ENCODE data around the gene COPS7A. TPM values are rescaled to one million over a fixed set of nuclear protein-coding genes. Genes with fewer than 3 reads are reported as not detected.
A peak's percentile ranks its signal among the peaks of the same experiment; 100 is the strongest.

The COPS7A gene
- total and polyA plus RNA-seq, 10 donors: 29.6 to 61.9 (median 46.4) TPM

DNA sequence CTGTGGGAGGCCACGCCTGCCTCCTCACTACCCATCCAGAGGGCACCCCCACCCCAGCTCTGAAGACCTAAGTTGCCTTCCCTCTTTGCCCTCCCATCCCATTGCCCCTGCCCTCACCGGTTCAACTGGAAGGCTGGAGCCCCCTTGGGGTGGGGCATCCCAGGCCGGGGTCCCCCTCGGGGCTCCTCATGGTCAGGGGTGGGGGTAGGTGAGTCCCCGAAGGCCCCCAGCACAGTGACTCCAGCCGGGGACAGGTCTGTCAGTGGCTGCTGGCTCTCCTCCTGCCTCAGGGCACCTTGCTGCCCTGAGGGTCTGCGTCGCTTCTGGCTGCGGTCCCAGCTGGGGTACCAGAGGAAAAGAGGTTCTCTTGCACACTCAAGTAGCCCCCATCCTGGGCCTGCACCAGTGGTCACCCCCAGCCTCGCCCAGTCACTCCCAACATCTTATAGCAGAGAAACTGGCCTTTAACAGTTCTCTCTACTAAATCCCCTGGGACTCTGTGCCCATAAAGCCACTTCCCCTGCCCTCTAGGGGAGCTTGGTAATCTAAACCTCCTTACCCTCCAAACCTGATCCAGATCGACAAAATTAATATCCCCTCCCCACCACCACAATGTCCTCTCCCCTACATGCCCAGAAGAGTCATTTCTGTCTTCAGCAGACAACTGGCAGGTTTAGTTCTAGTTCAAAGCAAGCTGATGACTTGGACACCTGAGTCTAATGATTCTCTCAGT, 28.4 kb upstream of the COPS7A start:
- DNase-seq: peak; percentile 69
- Histone ChIP-seq H3K27me3 (replicated peaks in 1 of 7) (peaks cover 0 to 35% (median 25%) of the 10 kb centered on the region in 7 donors), H3K4me3 (no peak overlapping the region), H3K4me1 (peaks cover 4 to 65% (median 46%) of the 10 kb centered on the region in 6 donors), H3K9me3 (no peaks in the 10 kb centered on the region), H3K27ac (no peak overlapping the region), H3K36me3 (no peaks in the 10 kb centered on the region)
- TF ChIP-seq, protein P1, sequence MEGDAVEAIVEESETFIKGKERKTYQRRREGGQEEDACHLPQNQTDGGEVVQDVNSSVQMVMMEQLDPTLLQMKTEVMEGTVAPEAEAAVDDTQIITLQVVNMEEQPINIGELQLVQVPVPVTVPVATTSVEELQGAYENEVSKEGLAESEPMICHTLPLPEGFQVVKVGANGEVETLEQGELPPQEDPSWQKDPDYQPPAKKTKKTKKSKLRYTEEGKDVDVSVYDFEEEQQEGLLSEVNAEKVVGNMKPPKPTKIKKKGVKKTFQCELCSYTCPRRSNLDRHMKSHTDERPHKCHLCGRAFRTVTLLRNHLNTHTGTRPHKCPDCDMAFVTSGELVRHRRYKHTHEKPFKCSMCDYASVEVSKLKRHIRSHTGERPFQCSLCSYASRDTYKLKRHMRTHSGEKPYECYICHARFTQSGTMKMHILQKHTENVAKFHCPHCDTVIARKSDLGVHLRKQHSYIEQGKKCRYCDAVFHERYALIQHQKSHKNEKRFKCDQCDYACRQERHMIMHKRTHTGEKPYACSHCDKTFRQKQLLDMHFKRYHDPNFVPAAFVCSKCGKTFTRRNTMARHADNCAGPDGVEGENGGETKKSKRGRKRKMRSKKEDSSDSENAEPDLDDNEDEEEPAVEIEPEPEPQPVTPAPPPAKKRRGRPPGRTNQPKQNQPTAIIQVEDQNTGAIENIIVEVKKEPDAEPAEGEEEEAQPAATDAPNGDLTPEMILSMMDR (IDR thresholded peaks at IDR 0.05 in 8 of 11, conservative IDR thresholded peaks at IDR 0.05 in 3 of 11): no peak
- no peak for TF ChIP-seq POLR2A (IDR thresholded peaks at IDR 0.05)
- TF ChIP-seq POLR2AphosphoS5 (IDR thresholded peaks at IDR 0.05): no peak
- WGBS, 5 donors: 55 to 80% (median 79%) methylated on average over 6 to 11 of the region's 11 CpGs
- intact Hi-C loops (cut with DNase I; ENCODE audit: low total_unique reads): no loop called here

DNA sequence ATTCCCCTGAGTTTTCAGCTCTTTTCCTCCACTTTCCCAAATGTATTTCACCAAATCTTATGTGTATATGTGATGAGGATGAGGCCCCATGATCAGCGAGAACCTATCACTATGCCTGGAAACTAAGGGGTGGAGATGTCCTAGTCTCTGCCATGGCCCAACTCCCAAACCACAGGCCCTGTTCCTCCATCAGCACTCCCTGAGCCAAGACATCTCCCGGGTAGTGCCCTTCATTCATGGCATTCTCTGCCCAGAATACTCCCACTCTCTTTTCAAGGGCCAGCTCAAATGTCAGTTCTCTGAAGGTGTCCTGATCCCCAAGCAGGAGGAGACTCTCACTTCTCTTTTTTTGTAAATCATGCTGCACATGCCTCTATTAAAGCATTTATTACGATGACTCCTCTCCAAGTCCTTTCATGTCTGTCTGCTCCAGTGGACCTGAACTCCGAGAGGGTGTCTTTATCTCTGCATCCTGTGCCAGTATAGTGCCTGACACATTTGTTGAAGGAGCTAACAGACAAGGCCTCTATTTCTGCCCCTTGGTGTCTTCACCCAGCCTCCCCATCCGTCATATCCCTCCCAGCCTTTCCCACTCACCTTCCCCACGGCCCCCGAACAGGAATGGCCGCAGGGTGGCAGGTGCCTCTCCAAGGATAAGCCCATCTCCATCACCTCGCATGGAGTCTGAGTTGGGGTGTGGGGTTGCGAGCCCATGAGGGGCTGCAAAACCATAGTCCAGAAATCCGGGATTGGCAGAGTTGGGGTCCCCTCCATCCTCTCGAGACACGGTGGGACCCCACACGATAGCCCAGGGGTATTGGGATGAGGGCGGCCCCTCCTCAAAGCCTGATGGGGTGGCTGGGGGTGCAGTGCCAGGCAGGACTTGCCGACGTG, 26.9 kb upstream of the COPS7A start:
- intact Hi-C loops (cut with DNase I; ENCODE audit: low total_unique reads): no loop called here
- no peaks in the 10 kb centered on the region for H3K36me3 ChIP-seq
- H3K4me1 ChIP-seq: peaks cover 7 to 60% (median 45%) of the 10 kb centered on the region in 6 donors
- no peaks in the 10 kb centered on the region for H3K9me3 ChIP-seq
- H3K27ac ChIP-seq: peak overlapping the region in 4 of 8 donors; percentile 3 to 32 (median 22)
- DNase-seq: peak; percentile 76
- 77 to 80% (median 79%) methylated on average over 13 to 17 of the region's 17 CpGs for WGBS, 5 donors
- peaks cover 0 to 50% (median 40%) of the 10 kb centered on the region in 7 donors for H3K27me3 ChIP-seq (replicated peaks in 1 of 7)
- no peak overlapping the region for H3K4me3 ChIP-seq
- TF ChIP-seq POLR2A (IDR thresholded peaks at IDR 0.05) (no peak), POLR2AphosphoS5 (IDR thresholded peaks at IDR 0.05) (no peak)
- TF ChIP-seq, protein P1 (IDR thresholded peaks at IDR 0.05 in 8 of 11, conservative IDR thresholded peaks at IDR 0.05 in 3 of 11): no peak

DNA sequence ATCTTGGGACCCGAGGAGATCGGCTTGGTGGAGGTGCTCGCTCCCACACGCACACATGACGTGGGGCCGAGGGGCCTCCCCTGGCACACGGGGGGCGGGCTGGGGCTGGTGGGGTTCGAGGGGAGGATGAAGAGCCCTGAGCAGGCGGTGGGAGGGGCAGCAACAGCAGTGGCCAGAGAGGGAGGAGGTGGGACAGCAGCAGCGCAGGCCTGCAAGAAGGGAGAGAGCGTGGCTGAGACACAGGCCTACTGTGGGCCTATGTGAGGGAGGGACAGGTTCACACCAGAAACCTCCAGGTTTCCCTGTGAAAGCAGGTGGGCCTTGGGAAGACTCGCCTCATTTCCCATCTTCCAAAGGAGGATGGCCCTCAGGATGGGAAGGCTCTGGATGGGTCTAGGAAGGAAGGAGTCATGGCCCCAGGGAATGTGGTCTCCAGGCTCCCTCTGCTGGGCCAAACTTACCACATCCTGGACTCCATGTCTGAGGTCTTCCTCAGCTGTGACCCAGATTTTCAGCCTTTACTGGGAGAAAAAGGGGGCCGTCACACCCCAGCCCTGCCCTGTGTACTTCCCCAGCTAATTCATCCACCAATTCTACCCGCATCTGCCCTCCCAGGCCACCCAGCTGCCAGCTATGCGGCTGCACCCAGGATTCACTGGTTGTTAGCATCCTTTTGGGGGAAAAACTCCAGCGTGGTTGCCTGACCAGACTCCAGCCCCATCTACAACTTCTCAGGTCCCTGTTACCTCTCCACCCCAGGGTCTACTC, 26.1 kb upstream of the COPS7A start:
- no peak overlapping the region for H3K4me3 ChIP-seq
- H3K9me3 ChIP-seq: no peaks in the 10 kb centered on the region
- peaks cover 7 to 57% (median 45%) of the 10 kb centered on the region in 6 donors for H3K4me1 ChIP-seq
- H3K27me3 ChIP-seq (replicated peaks in 1 of 7): peaks cover 0 to 58% (median 47%) of the 10 kb centered on the region in 7 donors
- DNase-seq: peak; percentile 54
- no peak for TF ChIP-seq POLR2A (IDR thresholded peaks at IDR 0.05)
- TF ChIP-seq, protein P1 (IDR thresholded peaks at IDR 0.05 in 8 of 11, conservative IDR thresholded peaks at IDR 0.05 in 3 of 11): peak in 6 of 11 experiments; percentile 25 to 52 (median 37)
- no peak for TF ChIP-seq POLR2AphosphoS5 (IDR thresholded peaks at IDR 0.05)
- H3K27ac ChIP-seq: peak overlapping the region in 3 of 8 donors; percentile 3 to 32 (median 23)
- intact Hi-C loops (cut with DNase I; ENCODE audit: low total_unique reads): no loop called here
- no peaks in the 10 kb centered on the region for H3K36me3 ChIP-seq
- 66 to 76% (median 70%) methylated on average over 15 to 17 of the region's 17 CpGs for WGBS, 5 donors

Measured in spleen (tissue), 11 donors.